HG02571 (cell line): Measurements from ENCODE around the gene STXBP2.

Experiments
- ATAC-seq: cut with Tn5 transposase; IDR thresholded peaks from one replicate; pipeline ENCODE4 v1.9.1; 2021; ENCODE audit warnings: mild to moderate bottlenecking, moderate library complexity; ENCODE audit not compliant: unreplicated experiment

Gene STXBP2

DNA sequence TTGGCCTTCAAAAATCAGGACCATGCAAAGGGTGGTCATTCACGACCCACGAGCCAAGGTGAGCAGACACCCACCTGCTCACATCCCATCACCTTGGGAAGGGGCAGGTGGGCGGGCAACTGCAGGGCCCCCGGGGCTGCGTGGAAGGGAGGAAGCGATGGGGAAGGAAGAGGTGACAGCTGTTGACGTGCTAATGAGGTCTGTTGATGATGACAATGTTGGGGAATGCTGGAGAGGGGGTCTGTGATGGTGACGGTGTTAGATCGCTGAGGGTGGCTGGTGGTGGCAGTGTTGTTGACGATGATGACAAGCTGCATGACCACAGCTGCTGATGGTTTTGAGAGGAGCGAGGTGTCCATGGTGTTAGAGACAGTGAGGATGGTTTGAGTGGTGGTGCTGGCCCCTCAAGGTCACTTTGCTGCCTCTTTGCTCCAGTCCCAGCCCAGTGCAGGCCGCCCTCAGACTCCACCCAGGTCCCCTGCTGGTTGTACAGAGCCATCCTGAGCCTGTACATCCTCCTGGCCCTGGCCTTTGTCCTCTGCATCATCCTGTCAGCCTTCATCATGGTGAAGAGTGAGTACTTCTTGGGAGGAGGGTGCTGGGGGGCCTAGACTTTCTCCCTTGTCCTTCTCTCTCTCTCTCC lies 40.9 kb downstream of the STXBP2 start:
- ATAC-seq, result no peak

DNA sequence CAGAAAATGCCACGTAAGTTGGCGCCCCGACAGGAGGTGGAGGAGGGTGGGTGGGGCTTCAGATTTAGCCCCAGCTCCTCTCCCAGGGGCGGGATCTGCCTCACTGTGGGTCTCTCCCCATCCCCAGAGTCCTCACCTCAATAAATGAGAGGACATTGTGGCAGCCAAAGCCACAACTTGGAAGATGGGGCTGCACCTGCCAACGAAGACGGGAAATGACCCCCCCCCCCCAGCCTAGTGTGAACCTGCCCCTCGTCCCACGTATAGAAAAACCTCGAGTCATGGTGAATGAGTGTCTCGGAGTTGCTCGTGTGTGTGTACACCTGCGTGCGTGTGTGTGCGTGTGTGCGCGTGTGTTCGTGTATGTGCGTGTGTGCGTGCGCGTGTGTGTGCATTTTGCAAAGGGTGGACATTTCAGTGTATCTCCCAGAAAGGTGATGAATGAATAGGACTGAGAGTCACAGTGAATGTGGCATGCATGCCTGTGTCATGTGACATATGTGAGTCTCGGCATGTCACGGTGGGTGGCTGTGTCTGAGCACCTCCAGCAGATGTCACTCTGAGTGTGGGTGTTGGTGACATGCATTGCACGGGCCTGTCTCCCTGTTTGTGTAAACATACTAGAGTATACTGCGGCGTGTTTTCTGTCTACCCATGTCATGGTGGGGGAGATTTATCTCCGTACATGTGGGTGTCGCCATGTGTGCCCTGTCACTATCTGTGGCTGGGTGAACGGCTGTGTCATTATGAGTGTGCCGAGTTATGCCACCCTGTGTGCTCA lies 42.3 kb downstream of the STXBP2 start:
- ATAC-seq, result no peak

DNA sequence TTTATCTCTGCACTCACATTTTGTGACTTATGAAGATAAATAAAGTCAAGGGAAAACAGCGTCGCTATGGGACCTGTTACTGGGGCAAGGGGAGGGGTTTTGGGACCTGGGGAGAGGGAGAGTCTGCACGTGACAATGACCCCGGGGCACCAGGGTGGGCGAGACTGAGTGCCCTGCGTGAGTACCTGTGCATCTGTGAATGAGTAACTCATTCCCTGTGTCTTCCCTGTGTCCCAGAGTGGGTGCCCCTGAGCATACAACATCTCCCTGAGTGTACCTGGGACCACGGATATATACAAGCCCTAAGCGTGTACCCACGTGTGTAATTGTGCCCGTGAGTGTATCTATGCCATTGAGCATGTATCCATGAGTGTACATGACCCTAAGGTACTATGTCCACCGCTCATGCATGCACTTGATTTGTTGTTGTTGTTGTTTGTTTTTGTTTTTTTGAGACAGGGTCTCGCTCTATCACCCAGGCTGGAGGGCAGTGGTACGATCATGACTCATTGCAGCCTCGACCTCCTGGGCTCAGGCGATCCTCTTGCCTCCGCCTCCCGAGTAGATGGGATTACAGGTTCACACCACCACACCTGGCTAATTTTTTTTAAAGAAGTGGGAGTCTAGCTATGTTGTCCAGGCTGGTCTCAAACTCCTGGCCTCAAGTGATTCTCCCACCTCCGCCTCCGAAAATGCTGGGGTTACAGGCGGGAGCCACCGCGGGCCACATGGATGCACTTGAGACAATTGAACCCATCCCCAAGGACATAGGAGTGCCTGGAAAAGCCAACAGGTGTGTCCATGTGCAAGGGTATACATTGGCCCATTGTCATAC lies 43.1 kb downstream of the STXBP2 start:
- no peak for ATAC-seq

DNA sequence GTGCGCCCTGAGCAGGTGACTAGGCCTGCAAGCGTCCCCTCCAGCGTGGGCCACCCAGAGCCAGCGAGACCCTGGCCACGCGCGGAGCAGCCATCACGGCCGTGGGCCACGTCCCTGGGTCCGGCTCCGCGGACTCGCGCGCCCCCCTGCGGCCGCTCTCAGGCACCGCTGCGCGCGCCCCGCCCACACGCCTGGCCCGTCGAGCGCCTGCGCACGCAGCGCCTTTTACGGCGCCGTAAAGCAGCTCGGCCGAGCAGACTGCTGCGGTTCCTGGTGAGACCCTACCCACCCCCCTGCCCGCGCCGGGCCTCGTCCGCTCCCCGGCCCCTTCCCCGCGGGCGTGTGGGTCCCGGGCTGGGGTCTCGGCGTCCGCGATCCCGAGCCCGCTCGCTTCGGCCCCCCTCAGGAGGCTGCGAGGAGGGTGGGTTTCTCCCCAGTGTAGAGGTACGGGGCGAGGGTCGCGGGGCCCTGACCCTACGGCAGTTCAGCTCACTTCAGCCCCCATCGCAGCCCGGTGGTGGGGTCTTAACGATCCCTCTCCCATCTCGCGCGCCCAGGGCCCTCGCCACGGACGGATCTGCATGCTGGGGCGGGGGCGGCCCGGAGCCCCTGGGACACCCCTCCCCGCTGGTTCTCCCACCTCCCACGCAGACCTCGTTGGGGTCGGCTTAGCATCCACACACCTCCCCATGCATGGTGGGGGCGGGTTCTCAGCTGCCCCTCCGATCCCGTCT lies 43.9 kb downstream of the STXBP2 start, which contains the start of gene TRAPPC5:
TRAPPC5 (plus strand) TSS at position 228 of the 734 bp plus-strand sequence. CDS start 1,421 bp downstream, outside the sequence.
- peak; percentile 47 for ATAC-seq

DNA sequence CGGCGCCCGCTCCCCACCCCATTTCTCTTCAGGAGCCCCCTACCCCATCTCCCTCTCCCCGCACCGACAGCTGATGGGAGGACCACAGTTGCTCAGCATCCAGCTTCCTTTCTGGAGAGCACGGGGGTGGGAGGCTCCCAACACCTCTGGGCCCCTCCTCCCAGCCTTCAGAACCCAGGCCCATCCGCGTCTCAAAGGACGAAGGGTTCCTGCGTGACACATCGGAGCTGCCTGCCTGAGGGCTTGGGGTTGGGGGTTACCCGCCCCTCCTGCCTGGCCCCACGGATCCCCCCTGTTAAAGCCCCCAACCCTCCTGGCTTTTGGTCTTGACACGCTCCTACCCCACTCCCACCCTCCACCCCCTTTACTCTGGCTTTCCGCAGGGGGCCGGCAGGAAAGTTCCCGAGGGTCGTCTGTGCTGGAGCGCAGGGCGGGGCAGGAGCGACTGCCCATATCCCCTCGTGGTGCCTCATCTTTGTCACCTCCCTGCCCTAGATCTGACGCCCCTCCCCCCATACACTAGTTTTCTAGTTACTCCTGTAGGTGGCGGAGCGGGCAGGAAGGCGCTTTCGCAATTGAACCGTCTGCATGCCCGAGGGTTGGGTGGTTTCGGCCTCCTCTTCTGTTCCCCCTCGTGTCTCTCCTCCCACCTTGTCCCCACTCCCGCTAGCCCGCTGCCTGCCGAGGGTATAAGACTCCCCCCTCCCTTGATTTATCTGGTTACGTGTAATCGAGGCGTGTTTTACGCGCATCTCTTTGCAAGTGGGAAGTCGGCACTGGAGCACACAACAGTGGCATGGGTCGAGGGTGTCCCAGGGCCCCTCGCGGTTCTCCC lies 44.6 kb downstream of the STXBP2 start:
- ATAC-seq, result no peak

DNA sequence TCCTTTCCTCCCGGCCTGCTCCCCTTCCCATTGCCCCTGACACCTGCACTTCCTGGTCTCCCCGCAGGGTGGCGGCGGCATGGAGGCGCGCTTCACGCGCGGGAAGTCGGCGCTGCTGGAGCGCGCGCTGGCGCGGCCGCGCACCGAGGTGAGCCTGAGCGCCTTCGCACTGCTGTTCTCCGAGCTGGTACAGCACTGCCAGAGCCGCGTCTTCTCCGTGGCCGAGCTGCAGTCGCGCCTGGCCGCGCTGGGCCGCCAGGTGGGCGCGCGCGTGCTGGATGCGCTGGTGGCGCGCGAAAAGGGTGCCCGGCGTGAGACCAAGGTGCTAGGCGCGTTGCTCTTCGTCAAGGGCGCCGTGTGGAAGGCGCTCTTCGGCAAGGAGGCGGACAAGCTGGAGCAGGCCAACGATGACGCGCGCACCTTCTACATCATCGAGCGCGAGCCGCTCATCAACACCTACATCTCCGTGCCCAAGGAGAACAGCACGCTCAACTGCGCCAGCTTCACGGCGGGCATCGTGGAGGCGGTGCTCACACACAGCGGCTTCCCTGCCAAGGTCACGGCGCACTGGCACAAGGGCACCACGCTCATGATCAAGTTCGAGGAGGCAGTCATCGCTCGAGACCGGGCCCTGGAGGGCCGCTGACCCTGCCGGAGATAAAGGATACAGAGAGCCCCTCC lies 45.4 kb downstream of the STXBP2 start:
- no peak for ATAC-seq

DNA sequence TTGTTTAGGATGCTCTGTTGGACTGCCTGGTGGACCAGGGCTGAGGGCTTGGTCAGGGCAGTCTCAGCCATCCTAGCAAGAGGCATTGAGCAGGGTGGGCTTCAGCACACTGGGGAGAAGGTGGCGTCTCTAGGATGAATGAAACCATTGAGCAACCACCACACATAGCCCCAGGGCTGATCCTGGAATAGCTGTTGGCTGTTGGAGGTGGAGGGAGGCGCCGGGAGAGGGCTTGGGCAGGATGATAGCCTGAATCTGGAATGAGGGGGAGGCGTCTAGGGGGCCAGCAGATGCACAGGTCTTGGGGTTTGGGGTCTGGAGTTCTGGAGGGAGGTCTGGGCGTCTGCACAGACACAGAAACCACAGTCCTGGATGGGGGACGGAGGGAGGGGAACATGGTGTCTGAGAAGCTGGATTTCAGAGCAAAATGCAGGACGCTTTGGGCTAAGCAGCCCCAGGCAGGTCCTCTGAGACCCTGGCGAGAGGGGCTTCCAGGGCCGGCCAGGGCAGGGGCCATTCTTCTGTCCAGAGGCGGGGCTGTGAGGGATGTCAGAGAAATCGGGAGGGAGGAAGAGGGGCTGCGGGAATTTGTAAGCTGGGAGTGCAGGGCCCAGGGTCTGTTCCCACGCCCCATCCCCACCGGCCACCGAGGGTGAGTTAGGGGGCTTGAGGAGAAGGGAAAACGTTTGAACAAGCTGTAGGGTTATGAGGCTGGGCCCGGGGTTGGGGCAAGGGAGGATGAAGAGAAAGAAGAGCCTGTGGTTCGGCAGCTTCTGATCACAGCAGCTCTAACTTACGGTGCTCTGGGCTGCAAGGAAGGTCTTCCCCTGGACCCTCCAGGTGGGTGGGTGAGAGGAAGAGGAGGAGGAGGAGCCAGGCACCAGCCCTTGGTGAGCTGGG lies 48.9 kb downstream of the STXBP2 start:
- ATAC-seq, result no peak

DNA sequence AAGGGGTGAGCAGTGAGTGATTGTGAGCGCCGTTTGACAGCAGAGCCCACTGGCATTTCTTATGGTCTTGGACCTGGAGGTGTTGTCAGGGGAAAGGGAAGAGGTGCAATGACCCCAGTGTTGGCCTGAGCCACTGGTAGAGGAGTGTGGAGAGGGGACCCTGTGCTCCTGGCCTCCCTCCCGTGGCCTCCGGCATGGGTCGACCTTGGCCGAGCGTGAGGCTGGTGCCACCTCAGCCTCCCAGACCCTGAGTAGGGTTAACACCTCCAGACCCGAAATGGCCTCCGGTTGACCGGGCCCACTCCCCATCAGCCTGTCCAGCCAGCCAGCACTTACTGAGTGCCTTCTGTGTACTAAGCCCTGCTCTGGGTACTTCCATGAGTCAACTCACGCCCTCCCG lies 50.3 kb downstream of the STXBP2 start:
- ATAC-seq, result no peak

DNA sequence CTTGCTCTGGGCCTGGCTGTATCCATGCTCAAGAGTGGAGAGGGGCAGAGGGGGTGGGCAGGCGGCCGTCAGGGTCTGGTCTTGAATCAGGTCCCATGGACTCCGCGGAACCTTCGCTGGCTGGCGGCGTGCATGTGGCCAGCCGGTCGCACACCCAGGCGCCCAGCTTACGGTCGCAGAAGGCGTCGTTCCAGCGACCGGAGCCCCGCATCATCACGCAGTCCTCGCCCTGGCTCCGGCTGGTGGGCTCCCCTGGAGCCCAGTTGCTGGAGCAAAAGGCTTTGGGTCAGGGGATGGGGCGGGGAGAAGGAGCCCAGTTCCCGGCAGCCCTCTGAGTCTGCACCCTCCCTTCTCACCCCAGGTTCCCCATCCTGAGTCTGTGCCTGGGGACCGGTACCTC lies 52.3 kb downstream of the STXBP2 start:
- no peak for ATAC-seq

DNA sequence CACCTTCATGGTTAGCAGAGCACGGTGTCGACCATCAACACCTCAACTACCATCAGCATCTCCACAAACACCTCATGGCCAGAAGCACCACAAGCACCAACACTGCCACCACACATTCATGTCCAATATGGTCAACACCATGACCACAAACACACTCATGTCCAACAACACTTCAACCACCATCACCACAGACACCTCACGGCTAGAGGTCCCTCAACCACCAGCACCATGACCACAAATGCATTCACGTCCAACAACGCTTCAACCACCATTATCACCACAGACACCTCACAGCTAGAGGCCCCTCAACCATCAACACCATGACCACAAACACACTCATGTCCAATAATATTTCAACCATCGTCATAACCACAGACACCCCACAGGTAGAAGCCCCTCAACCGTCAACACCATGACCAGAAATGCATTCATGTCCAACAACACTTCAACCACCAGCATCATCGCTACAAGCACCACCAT lies 53.9 kb downstream of the STXBP2 start:
- ATAC-seq, result no peak

DNA sequence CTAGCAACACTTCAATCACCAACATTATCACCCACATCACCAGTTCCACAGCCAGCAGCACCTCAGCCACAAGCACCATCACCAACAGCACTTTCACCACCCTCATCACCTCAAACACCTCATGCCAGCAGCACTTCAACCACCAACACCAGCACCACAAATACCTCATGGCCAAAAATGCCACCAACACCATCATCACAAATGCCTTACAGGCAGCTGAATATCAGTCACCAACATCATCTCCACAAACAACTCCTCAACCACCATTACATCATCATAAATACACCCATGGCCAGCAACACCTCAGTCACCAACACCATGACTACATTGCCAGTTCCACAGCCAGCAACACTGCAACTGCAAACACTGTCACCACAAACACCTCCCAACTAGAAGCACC lies 54.6 kb downstream of the STXBP2 start:
- no peak for ATAC-seq

DNA sequence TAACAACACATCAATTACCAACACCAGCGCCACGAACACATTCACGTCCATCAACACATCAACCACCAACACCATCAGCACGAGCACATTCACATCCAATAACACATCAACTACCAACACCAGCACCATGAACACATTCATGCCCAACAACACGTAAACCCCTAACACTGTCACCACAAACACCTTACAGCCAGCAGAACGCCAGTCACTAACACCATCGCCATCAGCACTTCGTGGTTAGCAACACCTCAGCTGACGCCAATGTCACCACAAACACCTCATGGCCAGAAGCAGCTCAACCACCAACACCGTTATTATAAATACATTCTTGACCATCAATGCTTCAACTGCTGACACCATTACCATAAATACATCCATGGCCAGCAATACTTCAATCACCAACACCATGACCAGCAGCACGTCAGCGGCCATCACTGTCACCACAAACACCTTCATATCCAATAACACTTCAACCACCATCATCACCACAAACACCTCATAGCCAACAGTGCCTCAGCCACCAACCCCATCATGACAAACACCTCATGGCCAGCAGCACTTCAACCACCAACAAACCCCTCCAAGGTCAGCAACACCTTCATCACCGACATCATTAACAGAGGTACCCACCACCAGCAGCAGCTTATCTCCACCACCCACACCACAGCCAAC lies 55.6 kb downstream of the STXBP2 start:
- no peak for ATAC-seq

DNA sequence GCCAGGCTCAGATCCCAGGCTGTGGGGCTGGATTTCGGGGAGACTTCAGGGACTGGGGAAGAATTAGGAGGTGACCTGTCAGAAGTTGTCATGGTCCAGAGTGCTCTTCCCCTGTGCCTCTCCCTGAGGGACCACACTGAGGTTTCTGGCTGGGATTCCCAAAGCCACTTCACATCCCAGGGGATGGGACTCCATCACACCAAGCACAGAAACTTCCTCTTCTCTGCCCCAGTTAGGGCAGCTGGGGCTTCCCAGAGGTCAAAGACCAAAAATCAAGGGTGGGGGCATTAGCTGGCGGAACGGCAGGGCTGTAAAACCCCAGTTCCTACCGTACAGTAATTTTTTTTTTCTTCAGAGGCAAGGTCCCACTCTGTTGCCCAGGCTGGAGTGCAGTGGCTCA lies 57.6 kb downstream of the STXBP2 start:
- ATAC-seq, result no peak
